Stimulated activated CD4-positive, alpha-beta T cell treated with anti-CD3 and anti-CD28 coated beads, Interleukin-1b, Interleukin-23, amount 100 ng/mL, for 1 hour (primary cell): Measurements from ENCODE around the gene HORMAD1.
"Not testable (repeated sequence)": the region's sequence is repeated elsewhere in the genome, so short reads cannot be mapped to it uniquely, and the experiment has no call there.

Source experiments
- DNase-seq, 2 donors: peaks; one replicate each; pipeline ENCODE4 v3.0.0-alpha.2; 2020; ENCODE audit warnings: low read depth in 2 of 2

The HORMAD1 gene

GRCh38 chr1:150696995-150697927 is 23.4 kb downstream of the HORMAD1 start, which contains the start of gene GOLPH3L:
GOLPH3L (minus strand) TSS chr1:150697154; CDS start chr1:150694838, 2,316 bp downstream.
- DNase-seq: peak; percentile 63 to 73

GRCh38 chr1:150696590-150696989 is 24.1 kb downstream of the HORMAD1 start:
- no peak for DNase-seq

DNA sequence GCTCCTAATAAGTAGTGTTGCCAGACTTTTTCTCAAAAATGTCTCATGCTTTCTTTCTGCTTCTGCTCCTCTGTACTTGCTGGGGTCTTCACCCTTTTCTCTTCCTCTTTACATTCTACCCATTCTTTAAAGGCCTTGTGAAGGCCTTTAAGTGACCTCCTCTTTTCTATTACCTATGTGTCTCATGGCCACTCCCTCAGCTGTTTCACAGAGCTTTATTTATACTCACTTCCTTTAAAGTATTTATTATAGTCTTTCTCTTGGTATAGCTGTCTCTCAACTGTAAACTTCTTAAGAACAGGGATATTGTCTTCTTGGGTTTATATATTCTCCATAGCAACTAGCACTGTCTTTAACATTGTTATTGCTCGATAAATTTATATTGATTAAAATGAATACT is 24.5 kb downstream of the HORMAD1 start:
- DNase-seq: no peak

GRCh38 chr1:150695561-150695960 is 25.1 kb downstream of the HORMAD1 start:
- no peak for DNase-seq

GRCh38 chr1:150692720-150693119 is 28.0 kb downstream of the HORMAD1 start:
- DNase-seq: no peak

DNA sequence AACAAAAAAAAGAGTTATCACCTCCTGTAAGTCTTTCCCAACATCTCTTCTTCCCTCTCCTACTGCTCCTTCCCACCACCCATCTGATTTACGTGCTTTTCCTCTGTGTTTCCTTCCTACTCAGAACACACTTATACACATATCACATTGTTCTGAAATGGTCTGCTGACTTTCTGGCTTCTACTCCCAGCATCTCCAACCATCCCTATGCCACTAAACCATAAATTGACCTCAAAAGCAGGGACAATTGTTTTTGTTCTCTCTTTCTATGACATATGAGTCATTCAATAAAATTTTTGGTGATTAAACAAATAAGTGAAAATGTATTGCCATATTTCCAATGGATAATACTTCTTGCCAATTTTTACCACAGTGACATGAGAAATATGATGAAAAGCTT is 31.9 kb downstream of the HORMAD1 start:
- no peak for DNase-seq

GRCh38 chr1:150686275-150686674 is 34.4 kb downstream of the HORMAD1 start:
- no peak for DNase-seq

GRCh38 chr1:150683914-150684313 is 36.8 kb downstream of the HORMAD1 start:
- no peak for DNase-seq

DNA sequence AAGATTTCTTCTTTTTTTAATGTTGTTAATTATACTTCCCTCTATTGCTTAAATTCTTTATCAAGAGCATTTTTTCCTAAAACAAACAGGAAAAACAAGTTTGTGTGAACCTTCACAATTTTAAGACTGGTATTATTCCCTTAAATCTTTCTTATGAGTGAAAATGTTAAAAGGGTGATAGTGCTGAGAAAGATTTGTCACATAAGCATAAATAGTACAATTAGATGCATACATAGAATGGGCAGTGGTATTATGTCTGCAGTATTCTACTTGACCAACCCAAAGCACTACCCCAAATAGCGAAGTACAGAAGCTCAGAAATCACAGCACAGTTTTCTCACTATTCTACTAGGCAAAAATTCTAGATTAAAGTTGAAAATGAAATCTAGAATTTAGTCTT is 41.7 kb downstream of the HORMAD1 start:
- no peak for DNase-seq

GRCh38 chr1:150674881-150675280 is 45.8 kb downstream of the HORMAD1 start:
- no peak for DNase-seq

- DNase-seq: no peak
Measured at GRCh38 chr1:150663321-150663720, 57.4 kb downstream of the HORMAD1 start.

DNA sequence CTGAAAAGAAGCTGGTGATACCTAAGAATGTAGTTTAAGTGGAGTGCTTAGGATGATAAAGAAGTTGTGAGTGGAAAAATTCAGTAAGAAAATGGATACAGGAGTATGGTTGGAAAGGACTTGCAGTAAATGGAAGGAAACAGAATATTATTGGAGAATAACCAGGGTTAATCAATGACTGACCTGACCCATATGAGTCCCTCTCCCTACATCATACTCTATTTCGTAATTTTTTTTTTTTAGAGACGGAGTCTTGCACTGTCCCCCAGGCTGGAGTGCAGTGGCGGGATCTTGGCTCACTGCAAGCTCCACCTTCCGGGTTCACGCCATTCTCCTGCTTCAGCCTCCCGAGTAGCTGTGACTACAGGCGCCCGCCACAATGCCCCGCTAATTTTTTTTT is 57.9 kb downstream of the HORMAD1 start:
- DNase-seq: no peak

GRCh38 chr1:150661156-150661555 is 59.5 kb downstream of the HORMAD1 start:
- no peak for DNase-seq

DNA sequence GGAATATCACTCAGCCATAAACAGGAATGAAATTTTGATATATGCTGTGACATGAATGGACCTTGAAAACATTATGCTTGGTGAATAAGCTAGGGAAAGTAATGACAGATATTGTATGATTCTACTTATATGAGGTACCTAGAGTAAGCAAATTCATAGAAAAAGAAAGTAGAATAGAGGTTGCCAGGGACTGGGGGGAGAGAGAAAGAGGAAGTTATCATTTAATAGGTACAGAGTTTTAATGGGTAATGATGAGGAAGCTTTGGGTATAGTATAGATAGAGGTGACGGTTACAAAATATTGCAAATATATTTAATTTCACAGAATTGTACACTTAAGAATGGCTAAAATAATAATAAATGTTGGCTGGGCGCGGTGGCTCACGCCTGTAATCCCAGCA is 60.1 kb downstream of the HORMAD1 start:
- no peak for DNase-seq

GRCh38 chr1:150657064-150657463 is 63.6 kb downstream of the HORMAD1 start:
- not testable (repeated sequence) for DNase-seq

DNA sequence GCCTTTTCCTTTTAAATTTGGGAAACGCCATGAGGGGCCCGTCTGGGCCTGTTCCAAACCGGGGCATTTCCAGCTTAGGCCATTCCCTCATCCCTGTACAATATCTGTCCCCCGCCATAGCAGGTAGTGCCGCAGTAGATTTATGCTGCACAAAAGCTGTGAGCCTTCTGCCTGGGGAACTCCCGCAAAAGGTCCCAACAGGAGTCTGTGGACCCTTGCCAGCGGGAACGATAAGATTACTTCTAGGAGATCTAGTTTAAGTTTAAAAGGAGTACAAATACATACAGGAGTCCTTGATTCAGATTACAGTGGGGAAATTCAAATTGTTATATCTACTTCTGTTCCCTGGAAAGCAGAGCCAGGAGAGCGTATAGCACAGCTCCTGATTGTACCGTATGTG is 66.1 kb downstream of the HORMAD1 start:
- not testable (repeated sequence) for DNase-seq

DNA sequence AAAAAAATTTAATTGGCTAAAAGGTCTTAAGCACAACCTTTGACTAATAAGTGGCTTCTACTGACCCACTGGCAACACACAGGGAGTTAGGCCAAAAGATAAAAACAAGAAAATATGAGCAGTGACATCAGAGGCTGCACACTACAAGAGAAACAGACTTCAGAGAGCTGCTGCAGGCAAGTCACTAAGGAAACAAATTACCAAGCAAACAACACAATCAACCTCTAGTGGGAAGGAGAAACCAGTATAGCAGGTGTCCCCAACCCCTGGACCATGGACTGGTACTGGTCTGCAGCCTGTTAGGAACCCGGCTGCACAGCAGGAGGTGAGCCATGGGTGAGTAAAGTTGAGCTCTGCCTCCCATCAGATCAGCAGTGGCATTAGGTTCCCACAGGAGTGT is 70.5 kb downstream of the HORMAD1 start:
- DNase-seq: no peak

GRCh38 chr1:150649441-150650075 is 71.1 kb downstream of the HORMAD1 start:
- no peak for DNase-seq
